Fibroblast of pulmonary artery (primary cell): ENCODE measurements around the gene GANAB.
A peak's percentile ranks its signal among the peaks of the same experiment; 100 is the strongest.
"Not testable (repeated sequence)": the region's sequence is repeated elsewhere in the genome, so short reads cannot be mapped to it uniquely, and the experiment has no call there.

Experiments
- DNase-seq: peaks from one replicate; pipeline ENCODE4 v3.0.0-alpha.2; 2010; ENCODE audit warnings: low read depth
- H3K4me3 ChIP-seq: replicated peaks from 2 replicates; pipeline ENCODE4 v1.5.1; 2011; ENCODE audit warnings: low read depth, mild to moderate bottlenecking, control low read depth, low read length, moderate library complexity
- TF ChIP-seq, protein P1 (sequence below): IDR thresholded peaks from 2 replicates; pipeline ENCODE4 v1.5.1; 2011; ENCODE audit warnings: mild to moderate bottlenecking, control low read depth, low read length, inconsistent platforms; ENCODE audit errors: missing control alignments

Gene GANAB

DNA sequence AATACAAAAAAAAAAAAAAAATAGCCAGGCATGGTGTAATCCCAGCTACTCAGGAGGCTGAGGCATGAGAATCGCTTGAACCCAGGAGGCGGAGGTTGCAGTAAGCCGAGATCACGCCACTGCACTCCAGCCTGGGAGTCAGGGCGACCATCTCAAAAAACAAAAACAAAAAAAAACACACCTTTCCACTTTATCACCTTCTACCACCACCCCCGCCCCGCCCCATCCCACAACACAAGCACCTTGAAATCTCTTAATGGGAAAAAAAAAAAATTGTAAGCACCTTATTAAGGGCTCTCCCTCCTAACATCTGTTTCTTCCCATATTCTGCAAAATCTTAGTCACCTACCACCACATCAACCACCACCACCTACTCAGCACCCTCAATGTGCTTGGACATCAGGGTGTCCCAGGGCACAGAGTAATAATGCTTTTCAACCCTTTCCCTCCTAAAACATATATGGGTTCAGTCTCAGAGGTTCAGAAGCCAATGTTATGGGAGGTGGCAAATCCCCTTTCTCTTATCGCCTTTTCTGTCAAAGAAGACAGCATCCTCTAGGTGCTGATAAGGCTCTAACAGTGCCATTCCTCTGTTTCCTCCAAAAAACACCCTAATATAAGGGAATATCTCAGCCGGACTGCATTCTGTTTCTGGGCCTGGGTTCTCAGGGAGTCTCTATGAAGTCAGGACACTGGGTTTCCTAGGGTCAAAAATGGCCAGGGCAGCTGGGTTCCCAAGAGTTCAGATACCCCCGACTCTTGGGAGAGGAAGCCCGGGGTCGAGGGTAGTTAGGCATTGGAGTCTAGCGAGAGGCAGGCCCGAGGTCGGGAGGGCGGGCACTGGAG is 6.0 kb upstream of the GANAB start:
- H3K4me3 ChIP-seq = peak overlapping the region; percentile 92
- TF ChIP-seq, protein P1, sequence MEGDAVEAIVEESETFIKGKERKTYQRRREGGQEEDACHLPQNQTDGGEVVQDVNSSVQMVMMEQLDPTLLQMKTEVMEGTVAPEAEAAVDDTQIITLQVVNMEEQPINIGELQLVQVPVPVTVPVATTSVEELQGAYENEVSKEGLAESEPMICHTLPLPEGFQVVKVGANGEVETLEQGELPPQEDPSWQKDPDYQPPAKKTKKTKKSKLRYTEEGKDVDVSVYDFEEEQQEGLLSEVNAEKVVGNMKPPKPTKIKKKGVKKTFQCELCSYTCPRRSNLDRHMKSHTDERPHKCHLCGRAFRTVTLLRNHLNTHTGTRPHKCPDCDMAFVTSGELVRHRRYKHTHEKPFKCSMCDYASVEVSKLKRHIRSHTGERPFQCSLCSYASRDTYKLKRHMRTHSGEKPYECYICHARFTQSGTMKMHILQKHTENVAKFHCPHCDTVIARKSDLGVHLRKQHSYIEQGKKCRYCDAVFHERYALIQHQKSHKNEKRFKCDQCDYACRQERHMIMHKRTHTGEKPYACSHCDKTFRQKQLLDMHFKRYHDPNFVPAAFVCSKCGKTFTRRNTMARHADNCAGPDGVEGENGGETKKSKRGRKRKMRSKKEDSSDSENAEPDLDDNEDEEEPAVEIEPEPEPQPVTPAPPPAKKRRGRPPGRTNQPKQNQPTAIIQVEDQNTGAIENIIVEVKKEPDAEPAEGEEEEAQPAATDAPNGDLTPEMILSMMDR = no peak
- DNase-seq = no peak

DNA sequence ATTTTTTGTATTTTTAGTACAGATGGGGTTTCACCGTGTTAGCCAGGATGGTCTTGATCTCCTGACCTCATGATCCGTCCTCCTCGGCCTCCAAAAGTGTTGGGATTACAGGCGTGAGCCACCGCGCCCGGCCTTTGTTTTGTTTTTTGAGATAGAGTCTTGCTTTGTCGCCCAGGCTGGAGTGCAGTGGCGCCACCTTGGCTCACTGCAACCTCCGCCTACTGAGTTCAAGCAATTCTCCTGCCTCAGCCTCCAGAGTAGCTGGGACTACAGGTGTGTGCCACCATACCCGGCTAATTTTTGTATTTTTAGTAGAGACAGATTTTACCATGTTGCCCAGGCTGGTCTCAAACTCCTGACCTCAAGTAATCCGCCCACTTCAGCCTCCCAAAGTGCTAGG is 3.9 kb upstream of the GANAB start:
- not testable (repeated sequence) for DNase-seq, H3K4me3 ChIP-seq

DNA sequence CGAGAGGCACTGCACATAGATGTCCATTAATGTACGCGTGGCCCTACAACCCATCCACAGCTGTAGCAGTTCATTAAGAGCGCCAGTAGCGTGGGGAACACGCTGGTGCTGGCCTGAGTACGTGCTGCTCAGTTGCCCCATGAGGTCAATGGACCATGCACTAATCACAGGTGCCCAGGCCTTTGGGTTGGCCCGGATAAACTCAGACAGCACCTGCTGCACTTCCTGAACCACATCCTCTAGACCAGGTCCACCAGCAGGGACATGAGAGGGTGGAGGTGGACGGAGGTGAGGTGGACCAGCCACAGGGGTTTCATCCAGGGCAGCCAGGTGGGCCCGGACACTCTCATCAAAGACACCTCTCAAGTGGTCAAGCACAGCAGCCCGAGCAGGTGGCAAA is 3.1 kb upstream of the GANAB start:
- H3K4me3 ChIP-seq = no peak overlapping the region
- DNase-seq = no peak
- TF ChIP-seq, protein P1 = no peak

DNA sequence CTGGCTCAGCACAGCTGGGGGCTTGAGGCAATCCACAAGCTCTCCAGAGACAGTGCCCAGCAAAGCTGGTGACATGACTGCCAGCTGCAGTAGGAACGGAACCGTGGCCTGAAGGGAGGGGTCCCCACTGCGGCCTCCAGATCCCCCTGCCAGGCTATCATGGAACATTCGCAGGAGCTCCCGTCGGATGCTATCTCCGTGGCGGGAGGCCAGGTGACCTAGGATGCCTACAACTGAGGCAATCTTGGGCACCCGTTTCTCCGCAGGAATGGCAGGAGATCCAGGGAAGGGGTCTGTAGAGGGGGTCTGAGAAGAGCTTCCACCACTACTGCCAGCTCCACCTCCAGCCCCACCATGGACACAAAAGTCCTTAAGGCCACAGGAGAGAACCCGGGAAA is 2.6 kb upstream of the GANAB start:
- no peak overlapping the region for H3K4me3 ChIP-seq
- DNase-seq = no peak
- TF ChIP-seq, protein P1 = no peak

DNA sequence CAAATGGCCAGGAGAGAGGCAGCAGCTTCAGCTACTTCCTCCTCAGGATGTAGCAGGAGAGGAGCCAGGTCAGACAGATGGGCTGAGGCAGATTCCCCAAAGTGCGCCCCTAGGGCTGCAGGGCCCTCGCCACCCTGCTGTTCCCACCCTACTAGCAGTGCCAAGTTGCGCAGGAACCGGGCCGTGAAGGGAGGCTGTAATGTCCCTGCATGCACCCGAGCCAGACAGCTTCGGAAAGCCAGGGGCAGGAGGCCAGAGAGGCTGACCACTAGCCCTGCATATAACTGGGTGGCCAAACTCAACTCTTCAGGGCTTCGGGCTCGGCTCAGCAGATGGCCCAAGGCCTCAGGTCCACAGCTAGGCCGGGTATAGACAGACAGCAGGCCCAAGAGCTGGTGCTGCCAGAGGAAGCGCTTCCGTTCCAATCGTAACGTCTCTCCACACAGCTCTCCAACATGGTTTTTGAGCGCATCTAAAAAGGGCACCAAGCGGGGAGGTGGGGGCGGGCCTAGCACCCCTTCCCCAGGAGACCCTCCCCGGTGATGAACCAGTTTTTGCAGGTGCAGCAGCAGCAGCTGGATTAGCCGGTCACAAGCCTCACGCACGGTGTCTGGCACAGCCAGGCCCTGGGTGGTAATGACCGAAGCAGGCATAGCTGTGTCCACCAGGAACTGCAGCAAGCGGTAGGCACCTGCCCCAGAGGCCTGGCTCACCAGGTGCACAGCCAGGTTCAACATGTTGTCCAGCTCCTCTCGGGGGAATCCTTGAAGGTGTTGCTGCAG is 2.0 kb upstream of the GANAB start:
- no peak overlapping the region for H3K4me3 ChIP-seq
- TF ChIP-seq, protein P1 = no peak
- DNase-seq = no peak

DNA sequence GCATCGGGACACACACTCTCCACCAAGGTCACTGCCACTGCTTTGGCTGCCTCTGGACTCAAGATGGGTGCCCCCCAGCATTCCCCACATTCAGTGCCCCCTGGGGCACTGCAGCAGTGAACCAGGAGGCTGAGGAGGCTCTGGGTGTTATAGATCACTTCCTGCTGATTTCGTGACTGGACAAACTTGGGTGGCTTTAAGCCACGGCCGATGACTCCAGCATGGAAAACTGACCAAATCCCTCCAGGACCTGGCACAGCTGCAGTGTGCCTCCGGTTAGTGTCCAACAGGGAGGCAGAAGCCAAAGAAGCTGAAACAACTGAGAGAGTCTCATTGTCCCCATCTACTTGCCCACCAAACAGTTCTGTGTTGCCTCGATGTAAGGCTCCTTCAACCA is 1.2 kb upstream of the GANAB start:
- DNase-seq = no peak
- TF ChIP-seq, protein P1 = no peak
- H3K4me3 ChIP-seq = no peak overlapping the region

GRCh38 chr11:62646825-62647608 is 604 bp upstream of the GANAB start:
- TF ChIP-seq, protein P1 = no peak
- DNase-seq = no peak
- no peak overlapping the region for H3K4me3 ChIP-seq
